Measurements from ENCODE around the gene WSB1. TPM values are rescaled to one million over a fixed set of nuclear protein-coding genes. Genes with fewer than 3 reads are reported as not detected.

The WSB1 gene
- total RNA-seq, 2 experiments from 2014 or later, result 145 to 190 TPM

- CTCF ChIA-PET, result interaction anchor here (0.6 to 0.7 kb wide), 3 partner anchors 65 to 1328 kb away, joined by 3 to 5 read pairs (median 3); no protein-coding TSS in a partner anchor
- no peak overlapping the region for H3K4me3 Mint-ChIP-seq
- no peaks in the 10 kb centered on the region for H3K9me3 Mint-ChIP-seq (ENCODE audit: low read depth)
- no peak overlapping the region for H3K27ac Mint-ChIP-seq
- DNase-seq, result no peak
- H3K36me3 Mint-ChIP-seq (ENCODE audit: low read depth), result peaks cover 42% of the 10 kb centered on the region
- intact Hi-C loops (cut with DNase I, micrococcal nuclease), result no loop called here
- POLR2A ChIA-PET, result interaction anchor here (0.7 kb wide), 1 partner anchor 69 kb away, joined by 3 read pairs; no protein-coding TSS in a partner anchor
- no peaks in the 10 kb centered on the region for H3K4me1 Mint-ChIP-seq
- no peaks in the 10 kb centered on the region for H3K27me3 Mint-ChIP-seq
- ATAC-seq, result no peak
Measured at GRCh38 chr17:27318633-27319032, 24.7 kb downstream of the WSB1 start.

GRCh38 chr17:27319541-27320221 lies 25.8 kb downstream of the WSB1 start:
- H3K27ac Mint-ChIP-seq, result no peak overlapping the region
- no peak for ATAC-seq

GRCh38 chr17:27320222-27320560 lies 26.3 kb downstream of the WSB1 start:
- no peaks in the 10 kb centered on the region for H3K27me3 Mint-ChIP-seq
- H3K27ac Mint-ChIP-seq, result no peak overlapping the region
- H3K4me1 Mint-ChIP-seq, result no peaks in the 10 kb centered on the region
- intact Hi-C loops (cut with DNase I, micrococcal nuclease), result no loop called here
- no peak for DNase-seq
- H3K4me3 Mint-ChIP-seq, result no peak overlapping the region
- POLR2A ChIA-PET, result no interaction called here
- ATAC-seq, result no peak
- CTCF ChIA-PET, result interaction anchor here (0.8 to 1.6 kb wide), 5 partner anchors 8 to 83 kb away, joined by 3 to 6 read pairs (median 4); no protein-coding TSS in a partner anchor
- H3K9me3 Mint-ChIP-seq (ENCODE audit: low read depth), result no peaks in the 10 kb centered on the region
- peaks cover 31% of the 10 kb centered on the region for H3K36me3 Mint-ChIP-seq (ENCODE audit: low read depth)

More at GRCh38 chr17:27319541-27320221, 25.8 kb downstream of the WSB1 start:
- H3K36me3 Mint-ChIP-seq (ENCODE audit: low read depth), result peaks cover 36% of the 10 kb centered on the region
- no peak for DNase-seq
- POLR2A ChIA-PET, result interaction anchor here (0.6 kb wide), 1 partner anchor 9 kb away, joined by 3 read pairs; no protein-coding TSS in a partner anchor
- CTCF ChIA-PET, result interaction anchor here (0.8 to 1.6 kb wide), 5 partner anchors 8 to 83 kb away, joined by 3 to 6 read pairs (median 4); no protein-coding TSS in a partner anchor
- intact Hi-C loops (cut with DNase I, micrococcal nuclease), result no loop called here
- H3K4me1 Mint-ChIP-seq, result no peaks in the 10 kb centered on the region
- no peaks in the 10 kb centered on the region for H3K9me3 Mint-ChIP-seq (ENCODE audit: low read depth)
- H3K27me3 Mint-ChIP-seq, result no peaks in the 10 kb centered on the region
- H3K4me3 Mint-ChIP-seq, result no peak overlapping the region

- H3K9me3 Mint-ChIP-seq (ENCODE audit: low read depth), result no peaks in the 10 kb centered on the region
- DNase-seq, result no peak
- H3K36me3 Mint-ChIP-seq (ENCODE audit: low read depth), result peaks cover 22% of the 10 kb centered on the region
- H3K4me1 Mint-ChIP-seq, result no peaks in the 10 kb centered on the region
- ATAC-seq, result no peak
- no peak overlapping the region for H3K27ac Mint-ChIP-seq
- no peak overlapping the region for H3K4me3 Mint-ChIP-seq
- ChIA-PET CTCF (interaction anchor here (1.6 kb wide), 1 partner anchor 9 kb away, joined by 4 read pairs; no protein-coding TSS in a partner anchor), POLR2A (interaction anchor here (0.6 kb wide), 1 partner anchor 186 kb away, joined by 4 read pairs; no protein-coding TSS in a partner anchor)
- intact Hi-C loops (cut with DNase I, micrococcal nuclease), result no loop called here
- no peaks in the 10 kb centered on the region for H3K27me3 Mint-ChIP-seq
Measured at GRCh38 chr17:27321372-27321771, 27.5 kb downstream of the WSB1 start.

GRCh38 chr17:27322026-27322425 lies 28.1 kb downstream of the WSB1 start:
- DNase-seq, result no peak
- Mint-ChIP-seq H3K27me3 (no peaks in the 10 kb centered on the region), H3K27ac (no peak overlapping the region), H3K9me3 (ENCODE audit: low read depth) (no peaks in the 10 kb centered on the region), H3K36me3 (ENCODE audit: low read depth) (peaks cover 16% of the 10 kb centered on the region), H3K4me3 (no peak overlapping the region), H3K4me1 (no peaks in the 10 kb centered on the region)
- ChIA-PET POLR2A (no interaction called here), CTCF (interaction anchor here (1.0 to 1.4 kb wide), 3 partner anchors 11 to 166 kb away, joined by 3 to 6 read pairs (median 4); no protein-coding TSS in a partner anchor)
- intact Hi-C loops (cut with DNase I, micrococcal nuclease), result no loop called here
- no peak for ATAC-seq

GRCh38 chr17:27322690-27323508 lies 29.0 kb downstream of the WSB1 start:
- POLR2A ChIA-PET, result no interaction called here

GRCh38 chr17:27323538-27324215 lies 29.8 kb downstream of the WSB1 start:
- peaks cover 8% of the 10 kb centered on the region for H3K36me3 Mint-ChIP-seq (ENCODE audit: low read depth)
- H3K4me1 Mint-ChIP-seq, result no peaks in the 10 kb centered on the region
- intact Hi-C loops (cut with DNase I, micrococcal nuclease), result no loop called here
- no peak overlapping the region for H3K4me3 Mint-ChIP-seq
- H3K27me3 Mint-ChIP-seq, result no peaks in the 10 kb centered on the region
- ATAC-seq, result no peak
- no peak overlapping the region for H3K27ac Mint-ChIP-seq
- DNase-seq, result no peak
- ChIA-PET CTCF (interaction anchor here (0.6 to 1.4 kb wide), 4 partner anchors 9 to 199 kb away, joined by 3 to 6 read pairs (median 4); no protein-coding TSS in a partner anchor), POLR2A (no interaction called here)
- H3K9me3 Mint-ChIP-seq (ENCODE audit: low read depth), result no peaks in the 10 kb centered on the region

More at GRCh38 chr17:27322690-27323508, 29.0 kb downstream of the WSB1 start:
- no peak for DNase-seq
- no peak for ATAC-seq
- Mint-ChIP-seq H3K4me1 (no peaks in the 10 kb centered on the region), H3K36me3 (ENCODE audit: low read depth) (peaks cover 14% of the 10 kb centered on the region), H3K4me3 (no peak overlapping the region), H3K27me3 (no peaks in the 10 kb centered on the region), H3K9me3 (ENCODE audit: low read depth) (no peaks in the 10 kb centered on the region), H3K27ac (no peak overlapping the region)
- intact Hi-C loops (cut with DNase I, micrococcal nuclease), result no loop called here
- CTCF ChIA-PET, result interaction anchor here (0.6 to 1.4 kb wide), 5 partner anchors 10 to 200 kb away, joined by 3 to 6 read pairs (median 3); no protein-coding TSS in a partner anchor

GRCh38 chr17:27324771-27325339 lies 30.9 kb downstream of the WSB1 start:
- intact Hi-C loops (cut with DNase I, micrococcal nuclease), result no loop called here
- ChIA-PET POLR2A (no interaction called here), CTCF (interaction anchor here (1.1 kb wide), 1 partner anchor 326 kb away, joined by 3 read pairs; no protein-coding TSS in a partner anchor)
- ATAC-seq (no peak), DNase-seq (no peak)
- Mint-ChIP-seq H3K4me3 (no peak overlapping the region), H3K4me1 (no peaks in the 10 kb centered on the region), H3K36me3 (ENCODE audit: low read depth) (no peaks in the 10 kb centered on the region), H3K27me3 (no peaks in the 10 kb centered on the region), H3K27ac (no peak overlapping the region), H3K9me3 (ENCODE audit: low read depth) (no peaks in the 10 kb centered on the region)

- CTCF ChIA-PET, result interaction anchor here (0.6 to 1.2 kb wide), 4 partner anchors 89 to 892 kb away, joined by 3 to 4 read pairs (median 3); no protein-coding TSS in a partner anchor
- POLR2A ChIA-PET, result no interaction called here
- DNase-seq, result no peak
Measured at GRCh38 chr17:27326051-27326450, 32.1 kb downstream of the WSB1 start.

GRCh38 chr17:27326585-27326984 lies 32.7 kb downstream of the WSB1 start:
- Mint-ChIP-seq H3K36me3 (ENCODE audit: low read depth) (no peaks in the 10 kb centered on the region), H3K27ac (no peak overlapping the region), H3K4me3 (no peak overlapping the region), H3K27me3 (no peaks in the 10 kb centered on the region), H3K4me1 (peaks cover 2% of the 10 kb centered on the region), H3K9me3 (ENCODE audit: low read depth) (no peaks in the 10 kb centered on the region)
- intact Hi-C loops (cut with DNase I, micrococcal nuclease), result no loop called here
- no peak for DNase-seq
- POLR2A ChIA-PET, result no interaction called here
- CTCF ChIA-PET, result interaction anchor here (0.6 to 1.2 kb wide), 7 partner anchors 21 to 892 kb away, joined by 3 to 5 read pairs (median 4); no protein-coding TSS in a partner anchor
- ATAC-seq, result no peak

More at GRCh38 chr17:27326051-27326450, 32.1 kb downstream of the WSB1 start:
- no peaks in the 10 kb centered on the region for H3K27me3 Mint-ChIP-seq
- H3K27ac Mint-ChIP-seq, result no peak overlapping the region
- no peaks in the 10 kb centered on the region for H3K4me1 Mint-ChIP-seq
- no peaks in the 10 kb centered on the region for H3K9me3 Mint-ChIP-seq (ENCODE audit: low read depth)
- intact Hi-C loops (cut with DNase I, micrococcal nuclease), result no loop called here
- H3K4me3 Mint-ChIP-seq, result no peak overlapping the region
- ATAC-seq, result no peak
- no peaks in the 10 kb centered on the region for H3K36me3 Mint-ChIP-seq (ENCODE audit: low read depth)
